NCI-H2171 (cell line): ENCODE measurements around the gene DPM2.
A peak's percentile ranks its signal among the peaks of the same experiment; 100 is the strongest.

Experiments
- DNase-seq: peaks from one replicate; lab custom pipeline; 2025; lab: John Stamatoyannopoulos, UW

Gene DPM2

GRCh38 chr9:127973169-127974000 lies 35.7 kb upstream of the DPM2 start:
- DNase-seq: no peak

GRCh38 chr9:127972236-127972871 lies 34.7 kb upstream of the DPM2 start:
- DNase-seq: no peak

- peak; percentile 66 for DNase-seq
Observed at GRCh38 chr9:127971357-127972235, 33.9 kb upstream of the DPM2 start.

GRCh38 chr9:127970401-127971313 lies 33.0 kb upstream of the DPM2 start:
- DNase-seq: peak; percentile 93

- DNase-seq: no peak
Observed at GRCh38 chr9:127968700-127969383, 31.2 kb upstream of the DPM2 start.

- no peak for DNase-seq
Observed at GRCh38 chr9:127968042-127968441, 30.4 kb upstream of the DPM2 start.

- no peak for DNase-seq
Observed at GRCh38 chr9:127967151-127967809, 29.6 kb upstream of the DPM2 start.

- no peak for DNase-seq
Observed at GRCh38 chr9:127966416-127967150, 28.9 kb upstream of the DPM2 start.

GRCh38 chr9:127965953-127966352 lies 28.3 kb upstream of the DPM2 start:
- no peak for DNase-seq

GRCh38 chr9:127963359-127964064 lies 25.9 kb upstream of the DPM2 start:
- no peak for DNase-seq

GRCh38 chr9:127963041-127963358 lies 25.3 kb upstream of the DPM2 start:
- no peak for DNase-seq

- no peak for DNase-seq
Observed at GRCh38 chr9:127962278-127962677, 24.6 kb upstream of the DPM2 start.

- no peak for DNase-seq
Observed at GRCh38 chr9:127961613-127962155, 24.0 kb upstream of the DPM2 start.

GRCh38 chr9:127961155-127961490 lies 23.5 kb upstream of the DPM2 start:
- no peak for DNase-seq

- DNase-seq: no peak
Observed at GRCh38 chr9:127960410-127961154, 22.9 kb upstream of the DPM2 start.

GRCh38 chr9:127959841-127960409 lies 22.3 kb upstream of the DPM2 start:
- no peak for DNase-seq

GRCh38 chr9:127959398-127959797 lies 21.7 kb upstream of the DPM2 start:
- DNase-seq: no peak

- no peak for DNase-seq
Observed at GRCh38 chr9:127958728-127959127, 21.1 kb upstream of the DPM2 start.
